NT2/D1 (cell line): ENCODE measurements around the gene KRT27.

ENCODE experiments used
- DNase-seq: peaks from one replicate; pipeline ENCODE4 v3.0.0-alpha.2; 2011; ENCODE audit warnings: low read depth, low spot score
- H3K27me3 ChIP-seq: 2 replicates; pipeline ENCODE4 v1.6.0; 2011; ENCODE audit warnings: mild to moderate bottlenecking; ENCODE audit not compliant: insufficient read length, insufficient read depth
- H3K36me3 ChIP-seq: 2 replicates; pipeline ENCODE4 v1.6.1; 2011; ENCODE audit warnings: mild to moderate bottlenecking, low read length, mixed read lengths; ENCODE audit not compliant: insufficient read depth, insufficient read length
- H3K4me1 ChIP-seq: 2 replicates; pipeline ENCODE4 v1.5.1; 2011; ENCODE audit not compliant: insufficient read depth, insufficient read length
- H3K4me3 ChIP-seq: 2 replicates; pipeline ENCODE4 v1.5.1; 2011; ENCODE audit warnings: low read depth; ENCODE audit not compliant: insufficient read length
- H3K9ac ChIP-seq: 2 replicates; pipeline ENCODE4 v1.6.0; 2011; ENCODE audit warnings: low read depth; ENCODE audit not compliant: insufficient read length
- H3K9me3 ChIP-seq: 2 replicates; pipeline ENCODE4 v1.5.1; 2011; ENCODE audit warnings: mild to moderate bottlenecking, low read length; ENCODE audit not compliant: insufficient read depth
- SUZ12 ChIP-seq: IDR thresholded peaks from 2 replicates; pipeline ENCODE4 v1.6.1; 2011; ENCODE audit not compliant: insufficient read length, insufficient read depth; ENCODE audit errors: extremely low read depth
- YY1 ChIP-seq: IDR thresholded peaks from 2 replicates; pipeline ENCODE4 v1.6.1; 2011; ENCODE audit not compliant: insufficient read length, insufficient read depth
- ZNF274 ChIP-seq: IDR thresholded peaks from 2 replicates; pipeline ENCODE4 v1.6.1; 2011; ENCODE audit warnings: mild to moderate bottlenecking, low read depth, low read length

The KRT27 gene, protein sequence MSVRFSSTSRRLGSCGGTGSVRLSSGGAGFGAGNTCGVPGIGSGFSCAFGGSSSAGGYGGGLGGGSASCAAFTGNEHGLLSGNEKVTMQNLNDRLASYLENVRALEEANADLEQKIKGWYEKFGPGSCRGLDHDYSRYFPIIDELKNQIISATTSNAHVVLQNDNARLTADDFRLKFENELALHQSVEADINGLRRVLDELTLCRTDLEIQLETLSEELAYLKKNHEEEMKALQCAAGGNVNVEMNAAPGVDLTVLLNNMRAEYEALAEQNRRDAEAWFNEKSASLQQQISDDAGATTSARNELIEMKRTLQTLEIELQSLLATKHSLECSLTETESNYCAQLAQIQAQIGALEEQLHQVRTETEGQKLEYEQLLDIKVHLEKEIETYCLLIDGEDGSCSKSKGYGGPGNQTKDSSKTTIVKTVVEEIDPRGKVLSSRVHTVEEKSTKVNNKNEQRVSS

DNA sequence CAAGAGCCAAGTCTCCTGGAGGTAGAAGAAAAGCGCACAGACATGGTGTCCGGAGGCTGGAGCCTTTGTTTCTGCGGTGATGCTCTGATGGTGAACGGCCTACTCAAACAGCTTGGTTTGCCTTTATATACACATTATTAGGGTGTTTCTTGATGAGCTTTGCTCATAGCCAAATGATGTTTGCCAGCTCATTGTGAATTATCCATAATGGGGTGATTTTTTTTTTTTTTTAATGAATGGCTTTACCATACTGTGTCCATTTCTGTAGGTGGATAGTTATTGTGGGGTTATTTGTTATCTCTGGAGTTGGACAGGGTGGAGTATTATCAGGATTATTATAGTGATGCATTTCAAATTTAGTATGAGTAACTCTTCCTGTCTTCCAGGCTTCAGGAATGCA lies at the start of gene KRT27:
TSS of gene KRT27 (minus strand) at position 101 of the 400 bp plus-strand sequence. CDS start at position 44, 57 bp downstream.
- Histone ChIP-seq H3K36me3 (no peaks in the 10 kb centered on the region), H3K9me3 (no peaks in the 10 kb centered on the region), H3K9ac (no peak within 1 kb of the TSS), H3K4me1 (no peaks in the 10 kb centered on the region), H3K27me3 (no peaks in the 10 kb centered on the region), H3K4me3 (no peak within 1 kb of the TSS)
- DNase-seq: no peak
- TF ChIP-seq ZNF274 (no peak), SUZ12 (no peak), YY1 (no peak)

DNA sequence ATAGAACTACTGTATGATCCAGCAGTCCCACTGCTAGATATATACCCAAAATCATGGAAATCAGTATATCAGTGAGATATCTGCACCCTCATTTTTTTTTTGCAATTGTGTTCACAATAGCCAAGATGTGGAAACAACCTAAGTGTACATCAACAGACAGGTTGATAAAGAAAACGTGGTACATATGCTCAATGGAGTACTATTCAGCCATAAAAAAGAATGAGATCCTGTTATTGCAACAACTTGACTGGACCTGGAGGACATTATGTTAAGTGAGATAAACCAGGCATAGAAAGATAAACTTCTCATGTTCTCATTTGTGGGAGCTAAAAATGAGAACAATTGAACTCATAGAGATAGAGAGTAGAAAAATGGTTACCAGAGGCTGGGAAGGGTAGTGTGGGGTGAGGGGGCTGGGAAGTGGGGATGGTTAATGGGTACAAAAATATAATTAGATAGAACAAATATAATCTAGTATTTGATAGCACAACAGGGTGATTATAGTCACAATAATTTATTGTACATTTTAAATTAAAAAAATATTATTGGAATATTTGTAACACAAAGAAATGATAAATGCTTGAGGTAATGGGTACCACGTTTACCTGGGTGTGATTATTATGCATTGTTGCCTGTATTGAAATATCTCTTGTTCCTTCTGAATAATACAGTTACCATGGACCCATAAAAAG lies 47.9 kb upstream of the KRT27 start:
- no peak for DNase-seq
- no peak for TF ChIP-seq ZNF274
- TF ChIP-seq YY1: no peak
- no peak for TF ChIP-seq SUZ12
- Histone ChIP-seq H3K27me3 (no peaks in the 10 kb centered on the region), H3K36me3 (peaks cover 13% of the 10 kb centered on the region), H3K4me1 (no peaks in the 10 kb centered on the region), H3K9me3 (no peaks in the 10 kb centered on the region), H3K4me3 (no peak overlapping the region), H3K9ac (no peak overlapping the region)

- Histone ChIP-seq H3K4me3 (no peak overlapping the region), H3K27me3 (no peaks in the 10 kb centered on the region), H3K9me3 (no peaks in the 10 kb centered on the region), H3K9ac (no peak overlapping the region), H3K36me3 (no peaks in the 10 kb centered on the region), H3K4me1 (no peaks in the 10 kb centered on the region)
- TF ChIP-seq SUZ12 (no peak), YY1 (no peak), ZNF274 (no peak)
- DNase-seq: no peak
Measured at GRCh38 chr17:40828454-40829044, 46.2 kb upstream of the KRT27 start.

DNA sequence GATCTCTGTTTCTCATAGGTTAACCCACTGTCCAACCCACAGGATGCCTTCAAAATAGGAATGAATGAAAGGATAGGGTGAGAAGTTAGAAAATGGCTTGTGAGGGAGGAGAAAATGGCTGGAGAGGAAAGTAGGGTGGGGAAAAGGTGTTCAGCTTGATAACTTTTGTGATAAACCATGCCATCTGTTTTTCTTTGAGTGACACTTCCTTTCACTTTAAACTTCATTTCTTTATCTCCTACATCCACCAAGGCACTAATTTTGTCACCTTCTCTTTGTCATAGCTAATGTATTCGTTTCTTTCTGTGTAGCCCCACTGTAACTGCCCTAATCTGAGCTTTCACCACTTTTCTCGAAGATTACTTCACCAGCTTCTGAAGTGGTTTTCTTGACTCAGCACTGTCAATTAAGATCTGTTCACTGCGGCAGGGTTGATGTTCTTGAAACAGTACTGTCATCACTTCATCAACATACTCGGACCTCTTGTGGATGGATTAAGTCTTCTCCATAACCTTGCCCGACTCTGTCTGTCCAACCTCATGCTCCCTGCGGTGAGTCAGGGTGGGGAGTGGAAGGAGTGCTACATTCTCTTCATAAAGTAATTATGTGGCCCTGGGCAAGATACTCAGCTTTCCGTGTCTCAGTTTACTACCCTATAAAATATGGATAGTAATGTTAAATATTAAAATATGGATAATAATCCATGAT lies 45.5 kb upstream of the KRT27 start:
- no peaks in the 10 kb centered on the region for H3K4me1 ChIP-seq
- H3K4me3 ChIP-seq: no peak overlapping the region
- H3K9ac ChIP-seq: no peak overlapping the region
- no peaks in the 10 kb centered on the region for H3K9me3 ChIP-seq
- TF ChIP-seq ZNF274 (no peak), SUZ12 (no peak), YY1 (no peak)
- DNase-seq: no peak
- H3K27me3 ChIP-seq: no peaks in the 10 kb centered on the region
- H3K36me3 ChIP-seq: no peaks in the 10 kb centered on the region

DNA sequence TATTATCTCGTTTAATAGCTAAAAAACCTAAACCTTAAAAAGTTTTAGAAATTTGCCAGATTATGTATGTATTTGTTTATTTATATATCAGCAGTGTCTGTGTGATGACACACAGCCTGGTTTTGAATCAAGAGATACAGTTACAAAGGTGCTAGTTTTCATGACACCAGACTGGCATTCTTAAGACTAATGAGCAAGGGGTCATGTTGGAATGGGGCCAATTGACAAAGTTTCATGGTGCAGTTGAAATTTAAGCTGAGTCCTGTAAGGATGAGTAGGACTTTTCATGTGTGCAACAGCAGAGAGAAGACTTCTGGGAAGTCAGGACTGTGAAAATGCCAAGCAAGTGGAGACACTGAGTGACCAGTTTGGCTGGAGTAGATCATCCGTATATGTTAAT lies 43.2 kb upstream of the KRT27 start:
- no peaks in the 10 kb centered on the region for H3K9me3 ChIP-seq
- no peaks in the 10 kb centered on the region for H3K27me3 ChIP-seq
- H3K9ac ChIP-seq: no peak overlapping the region
- H3K4me1 ChIP-seq: no peaks in the 10 kb centered on the region
- no peak overlapping the region for H3K4me3 ChIP-seq
- DNase-seq: no peak
- H3K36me3 ChIP-seq: peaks cover 20% of the 10 kb centered on the region
- TF ChIP-seq ZNF274 (no peak), SUZ12 (no peak), YY1 (no peak)

- no peak overlapping the region for H3K9ac ChIP-seq
- H3K27me3 ChIP-seq: no peaks in the 10 kb centered on the region
- no peak overlapping the region for H3K4me3 ChIP-seq
- H3K4me1 ChIP-seq: no peaks in the 10 kb centered on the region
- DNase-seq: no peak
- H3K36me3 ChIP-seq: peaks cover 25% of the 10 kb centered on the region
- H3K9me3 ChIP-seq: no peaks in the 10 kb centered on the region
- TF ChIP-seq ZNF274 (no peak), YY1 (no peak), SUZ12 (no peak)
Measured at GRCh38 chr17:40824015-40824832, 41.9 kb upstream of the KRT27 start.
